Effector memory CD8-positive, alpha-beta T cell (primary cell): ENCODE data around the gene PLA2G1B.
A peak's percentile ranks its signal among the peaks of the same experiment; 100 is the strongest.

Experiments
- ATAC-seq: fragments of 150-1000 bp; cut with Tn5 transposase; replicated peaks from 2 replicates; pipeline ENCODE4 v1.10.0; 2021; ENCODE audit warnings: mild to moderate bottlenecking, moderate library complexity
- DNase-seq, 3 experiments: peaks; one replicate each; pipeline ENCODE4 v3.0.0; 2021
- H3K27ac Mint-ChIP-seq, 2 donors: one replicate each; pipeline ENCODE4 v1.8.0; 2022; ENCODE audit warnings: mild to moderate bottlenecking in 2 of 2, mixed read lengths in 2 of 2, moderate library complexity in 2 of 2
- H3K27me3 Mint-ChIP-seq, 2 donors: one replicate each; pipeline ENCODE4 v1.8.0; 2022; ENCODE audit warnings: mixed read lengths in 2 of 2
- H3K36me3 Mint-ChIP-seq: one replicate; pipeline ENCODE4 v1.8.0; 2022; ENCODE audit warnings: mild to moderate bottlenecking, moderate library complexity, mixed read lengths; ENCODE audit not compliant: insufficient read depth
- H3K4me1 Mint-ChIP-seq, 2 donors: one replicate each; pipeline ENCODE4 v1.8.0; 2022; ENCODE audit warnings: low read depth in 2 of 2, mixed read lengths in 2 of 2
- H3K4me3 Mint-ChIP-seq, 2 donors: one replicate each; pipeline ENCODE4 v1.8.0; 2022; ENCODE audit warnings: mild to moderate bottlenecking in 2 of 2, mixed read lengths in 2 of 2, moderate library complexity in 2 of 2
- H3K9me3 Mint-ChIP-seq, 2 donors: one replicate each; pipeline ENCODE4 v1.8.0; 2022; ENCODE audit warnings: mixed read lengths in 2 of 2
- total RNA-seq, 9 experiments: gene quantifications; one replicate each; lab custom pipeline; 2026; lab: John Stamatoyannopoulos, UW

Gene PLA2G1B
- total RNA-seq: 0 to 0.13 (median 0) reads per million in 9 experiments

DNA sequence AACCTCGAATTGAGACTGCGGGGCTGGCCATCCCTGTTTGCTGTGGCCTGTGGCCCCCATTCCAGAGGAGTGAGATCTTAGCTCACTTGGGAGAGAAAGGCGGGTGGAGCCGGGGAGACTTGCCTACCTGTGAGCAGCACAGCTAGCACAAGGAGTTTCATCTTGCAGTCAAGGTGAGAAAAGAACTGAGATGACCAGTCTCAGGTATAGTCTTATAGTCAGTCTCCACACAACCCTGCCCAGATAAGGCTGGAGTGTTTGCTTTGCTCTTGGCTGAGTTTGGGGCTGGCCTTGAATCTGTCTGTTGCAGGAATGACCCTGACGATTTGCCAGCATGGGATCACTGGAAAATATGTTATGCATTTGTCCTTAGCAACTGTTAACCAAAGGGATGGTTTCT, at the start of gene PLA2G1B:
PLA2G1B (minus strand) TSS at position 187 of the 400 bp plus-strand sequence; CDS start at position 161, 26 bp downstream.
- Mint-ChIP-seq H3K9me3 (no peaks in the 10 kb centered on the region), H3K27me3 (peaks cover 5 to 12% of the 10 kb centered on the region in 2 donors), H3K4me1 (peaks cover 5 to 9% of the 10 kb centered on the region in 2 donors), H3K27ac (no peak within 1 kb of the TSS), H3K4me3 (no peak within 1 kb of the TSS), H3K36me3 (peaks cover 3% of the 10 kb centered on the region)
- DNase-seq (no peak), ATAC-seq (no peak)

DNA sequence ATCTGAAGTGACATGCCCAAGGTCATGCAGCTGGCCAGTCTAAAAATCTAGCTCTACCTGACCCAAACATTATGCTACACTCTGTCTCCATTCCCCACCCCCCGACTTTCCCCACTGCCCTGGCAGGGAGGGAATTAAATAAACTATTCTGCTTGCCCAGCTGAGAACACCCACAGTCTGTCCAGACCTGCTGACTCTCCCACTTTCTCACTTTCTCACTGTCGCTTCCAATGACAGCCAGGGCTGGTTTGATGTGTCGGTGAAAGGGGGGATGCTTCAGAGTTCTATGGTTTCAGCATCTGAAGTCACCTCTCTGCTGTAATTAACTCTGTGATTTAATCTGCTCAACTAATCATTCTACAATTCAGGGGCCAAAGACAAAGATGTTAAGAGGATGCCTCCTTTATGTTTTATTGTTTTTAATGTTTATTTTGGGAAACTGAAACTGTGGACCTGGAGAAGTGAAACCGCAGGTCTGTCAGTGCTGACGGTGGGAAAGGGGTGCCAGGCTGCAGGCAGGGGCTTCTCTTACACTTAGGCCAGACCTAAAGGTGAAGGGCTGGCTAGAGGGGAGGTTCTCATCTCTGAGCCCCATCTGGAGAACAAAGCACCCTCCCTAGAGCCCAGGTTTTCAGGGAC, 49.5 kb upstream of the PLA2G1B start:
- H3K27ac Mint-ChIP-seq: no peak overlapping the region
- H3K27me3 Mint-ChIP-seq: peaks cover 77 to 83% of the 10 kb centered on the region in 2 donors
- no peak for DNase-seq
- no peak for ATAC-seq
- H3K9me3 Mint-ChIP-seq: no peaks in the 10 kb centered on the region
- no peaks in the 10 kb centered on the region for H3K4me1 Mint-ChIP-seq
- H3K36me3 Mint-ChIP-seq: no peaks in the 10 kb centered on the region
- no peak overlapping the region for H3K4me3 Mint-ChIP-seq

DNA sequence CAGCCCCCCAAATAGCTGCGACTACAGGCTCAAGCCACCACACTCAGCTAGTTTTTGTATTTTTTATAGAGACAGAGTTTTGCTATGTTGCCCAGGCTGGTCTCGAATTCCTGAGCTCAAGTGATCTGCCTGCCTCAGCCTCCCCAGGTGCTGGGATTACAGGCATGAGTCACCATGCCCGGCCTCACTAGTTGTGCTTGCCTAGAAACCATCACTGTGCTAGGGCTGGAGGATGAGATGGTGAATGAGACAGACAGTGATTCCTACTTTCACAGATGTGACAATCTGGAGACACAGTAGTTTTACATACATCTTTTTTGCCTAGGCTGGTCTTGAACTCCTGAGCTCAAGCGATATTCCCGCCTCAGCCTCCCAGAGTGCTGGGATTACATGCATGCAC, 48.8 kb upstream of the PLA2G1B start:
- no peak overlapping the region for H3K27ac Mint-ChIP-seq
- ATAC-seq (no peak), DNase-seq (no peak)
- H3K9me3 Mint-ChIP-seq: no peaks in the 10 kb centered on the region
- no peak overlapping the region for H3K4me3 Mint-ChIP-seq
- peaks cover 77 to 83% of the 10 kb centered on the region in 2 donors for H3K27me3 Mint-ChIP-seq
- H3K36me3 Mint-ChIP-seq: no peaks in the 10 kb centered on the region
- H3K4me1 Mint-ChIP-seq: no peaks in the 10 kb centered on the region

DNA sequence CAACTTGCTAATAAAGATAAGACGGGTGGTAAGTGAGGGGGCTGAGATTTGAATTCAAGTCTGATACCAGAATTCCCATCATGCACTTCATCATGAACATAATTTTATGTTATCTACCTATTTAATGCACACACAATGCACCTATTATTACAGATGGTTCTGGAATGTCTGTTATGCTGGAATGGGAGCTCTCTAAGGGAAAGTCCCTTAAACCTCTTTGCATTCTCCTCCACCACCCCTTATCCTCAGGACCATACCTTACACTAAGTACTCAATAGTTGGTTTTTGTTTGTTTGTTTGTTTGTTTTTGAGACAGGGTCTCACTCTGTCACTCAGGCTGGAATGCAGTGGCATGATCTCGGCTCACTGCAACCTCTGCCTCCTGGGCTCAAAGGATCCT, 48.4 kb upstream of the PLA2G1B start:
- H3K27ac Mint-ChIP-seq: no peak overlapping the region
- no peaks in the 10 kb centered on the region for H3K36me3 Mint-ChIP-seq
- H3K27me3 Mint-ChIP-seq: peaks cover 78 to 83% of the 10 kb centered on the region in 2 donors

DNA sequence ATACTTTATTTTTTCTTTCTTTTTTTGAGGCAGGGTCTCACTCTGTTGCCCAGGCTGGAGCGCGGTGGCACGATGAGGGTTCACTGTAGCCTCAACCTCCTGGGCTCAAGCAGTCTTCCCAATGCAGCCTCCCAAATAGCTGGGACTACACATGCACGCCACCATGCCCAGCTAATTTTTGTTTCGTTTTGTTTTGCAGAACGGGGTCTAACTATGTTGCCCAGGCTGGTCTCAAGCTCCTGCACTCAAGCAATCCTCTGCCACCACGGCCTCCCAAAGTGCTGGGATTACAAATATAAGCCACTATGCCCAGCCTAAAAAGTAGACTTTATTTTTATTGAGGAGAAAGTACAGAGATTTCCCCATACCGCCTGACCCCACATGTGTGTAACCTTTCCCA, 46.1 kb upstream of the PLA2G1B start:
- Mint-ChIP-seq H3K36me3 (no peaks in the 10 kb centered on the region), H3K27me3 (peaks cover 87 to 89% of the 10 kb centered on the region in 2 donors), H3K27ac (no peak overlapping the region), H3K9me3 (no peaks in the 10 kb centered on the region), H3K4me3 (no peak overlapping the region), H3K4me1 (peaks cover 9 to 12% of the 10 kb centered on the region in 2 donors)
- no peak for ATAC-seq
- DNase-seq: no peak

More for the DNA sequence above, 48.4 kb upstream of the PLA2G1B start:
- Mint-ChIP-seq H3K9me3 (no peaks in the 10 kb centered on the region), H3K4me3 (no peak overlapping the region), H3K4me1 (no peaks in the 10 kb centered on the region)
- no peak for ATAC-seq
- DNase-seq: no peak

GRCh38 chr12:120370343-120371243, 43.0 kb upstream of the PLA2G1B start:
- Mint-ChIP-seq H3K27me3 (peaks cover 80 to 89% of the 10 kb centered on the region in 2 donors), H3K36me3 (no peaks in the 10 kb centered on the region), H3K27ac (no peak overlapping the region), H3K4me3 (peak overlapping the region; percentile 76 to 84), H3K4me1 (peaks cover 9 to 14% of the 10 kb centered on the region in 2 donors), H3K9me3 (no peaks in the 10 kb centered on the region)
- DNase-seq: no peak
- ATAC-seq: no peak

- peak overlapping the region; percentile 76 to 84 for H3K4me3 Mint-ChIP-seq
- peaks cover 9 to 14% of the 10 kb centered on the region in 2 donors for H3K4me1 Mint-ChIP-seq
- ATAC-seq (no peak), DNase-seq (no peak)
- H3K9me3 Mint-ChIP-seq: no peaks in the 10 kb centered on the region
- H3K27ac Mint-ChIP-seq: no peak overlapping the region
- peaks cover 72 to 89% of the 10 kb centered on the region in 2 donors for H3K27me3 Mint-ChIP-seq
- H3K36me3 Mint-ChIP-seq: no peaks in the 10 kb centered on the region
Observed at GRCh38 chr12:120369603-120370342, 42.2 kb upstream of the PLA2G1B start.

DNA sequence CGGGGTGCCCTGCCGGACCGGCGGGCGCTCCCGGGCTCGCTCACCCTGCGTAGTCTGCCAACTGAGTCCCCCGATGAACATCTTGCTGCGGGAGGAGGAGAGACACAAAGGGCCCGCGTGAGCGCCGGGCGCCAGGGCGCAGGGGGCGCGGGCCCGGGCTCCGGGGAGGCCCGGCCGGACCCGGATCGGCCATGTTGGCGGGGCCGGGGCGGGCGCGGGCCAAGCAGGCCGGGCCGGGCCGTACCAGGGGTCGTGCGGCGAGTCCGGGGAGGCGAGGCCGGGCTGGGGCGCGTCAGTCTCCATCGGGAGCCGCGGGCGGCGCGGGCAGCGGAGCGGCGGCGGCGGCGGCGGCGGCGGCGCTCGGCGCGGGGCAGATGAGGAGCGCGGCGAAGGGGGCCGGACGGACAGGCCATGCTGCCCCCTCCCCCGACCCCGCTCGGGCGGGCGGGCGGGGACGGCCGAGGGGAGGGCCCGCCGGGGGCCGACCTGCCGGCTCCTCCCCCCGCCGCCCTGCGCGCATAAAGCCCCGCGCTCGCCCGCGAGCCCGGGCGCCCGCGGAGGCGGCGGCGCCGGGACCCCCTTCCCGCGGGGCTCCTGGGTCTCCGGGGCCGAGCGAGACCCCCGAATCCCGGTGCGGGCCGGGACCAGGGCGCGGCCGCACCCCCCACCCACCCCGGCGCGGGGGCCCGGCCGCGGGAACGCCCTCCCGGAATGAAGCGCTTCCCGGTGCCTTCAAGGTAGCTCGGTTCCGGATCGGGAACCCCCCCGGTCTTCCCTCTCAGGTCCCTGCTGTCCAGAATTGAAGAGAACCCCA, 41.4 kb upstream of the PLA2G1B start, which contains the start of gene MSI1:
MSI1 (minus strand) TSS at position 376 of the 814 bp plus-strand sequence; CDS start at position 303, 73 bp downstream.
- Mint-ChIP-seq H3K27ac (no peak within 1 kb of the TSS), H3K9me3 (no peaks in the 10 kb centered on the region), H3K4me3 (peak within 1 kb of the TSS; percentile 76 to 84), H3K27me3 (peaks cover 70 to 89% of the 10 kb centered on the region in 2 donors), H3K36me3 (no peaks in the 10 kb centered on the region), H3K4me1 (peaks cover 9 to 14% of the 10 kb centered on the region in 2 donors)
- ATAC-seq (no peak), DNase-seq (no peak)

GRCh38 chr12:120367924-120368788, 40.6 kb upstream of the PLA2G1B start:
- peak overlapping the region; percentile 50 to 57 for H3K4me3 Mint-ChIP-seq
- ATAC-seq (no peak), DNase-seq (no peak)
- H3K4me1 Mint-ChIP-seq: peaks cover 9 to 14% of the 10 kb centered on the region in 2 donors
- no peaks in the 10 kb centered on the region for H3K36me3 Mint-ChIP-seq
- no peak overlapping the region for H3K27ac Mint-ChIP-seq
- H3K27me3 Mint-ChIP-seq: peaks cover 71 to 89% of the 10 kb centered on the region in 2 donors
- no peaks in the 10 kb centered on the region for H3K9me3 Mint-ChIP-seq

- no peak overlapping the region for H3K27ac Mint-ChIP-seq
- H3K27me3 Mint-ChIP-seq: peaks cover 71 to 89% of the 10 kb centered on the region in 2 donors
- no peaks in the 10 kb centered on the region for H3K9me3 Mint-ChIP-seq
- ATAC-seq (no peak), DNase-seq (no peak)
- H3K36me3 Mint-ChIP-seq: no peaks in the 10 kb centered on the region
- H3K4me3 Mint-ChIP-seq: peak overlapping the region; percentile 50 to 57
- peaks cover 9 to 14% of the 10 kb centered on the region in 2 donors for H3K4me1 Mint-ChIP-seq
Observed at GRCh38 chr12:120367233-120367923, 39.8 kb upstream of the PLA2G1B start.

DNA sequence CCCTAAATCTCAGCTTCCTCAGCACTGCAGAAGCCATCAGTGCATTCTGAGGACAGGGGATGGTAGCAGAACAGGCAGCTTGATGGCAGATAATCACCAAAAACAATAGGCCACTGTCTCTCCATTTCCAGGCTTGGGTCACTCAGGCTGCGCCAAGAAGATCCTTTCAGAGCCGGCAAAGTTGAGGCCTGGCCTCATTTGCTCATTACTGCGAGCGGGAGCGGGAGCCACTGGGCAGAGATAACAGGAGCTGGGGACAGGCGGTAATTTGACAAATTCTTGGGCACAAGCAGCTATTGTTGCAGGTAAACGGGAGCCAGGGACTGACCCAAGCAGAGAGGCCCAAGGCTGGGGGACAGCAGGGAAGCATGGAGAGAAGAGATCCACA, 39.3 kb upstream of the PLA2G1B start:
- Mint-ChIP-seq H3K4me3 (peak overlapping the region in 1 of 2 donors; percentile 20), H3K27ac (no peak overlapping the region), H3K36me3 (no peaks in the 10 kb centered on the region), H3K9me3 (no peaks in the 10 kb centered on the region), H3K27me3 (peaks cover 71 to 89% of the 10 kb centered on the region in 2 donors), H3K4me1 (peaks cover 9 to 17% of the 10 kb centered on the region in 2 donors)
- DNase-seq (no peak), ATAC-seq (no peak)
